ENCODE data around the gene FBN3.

DNA sequence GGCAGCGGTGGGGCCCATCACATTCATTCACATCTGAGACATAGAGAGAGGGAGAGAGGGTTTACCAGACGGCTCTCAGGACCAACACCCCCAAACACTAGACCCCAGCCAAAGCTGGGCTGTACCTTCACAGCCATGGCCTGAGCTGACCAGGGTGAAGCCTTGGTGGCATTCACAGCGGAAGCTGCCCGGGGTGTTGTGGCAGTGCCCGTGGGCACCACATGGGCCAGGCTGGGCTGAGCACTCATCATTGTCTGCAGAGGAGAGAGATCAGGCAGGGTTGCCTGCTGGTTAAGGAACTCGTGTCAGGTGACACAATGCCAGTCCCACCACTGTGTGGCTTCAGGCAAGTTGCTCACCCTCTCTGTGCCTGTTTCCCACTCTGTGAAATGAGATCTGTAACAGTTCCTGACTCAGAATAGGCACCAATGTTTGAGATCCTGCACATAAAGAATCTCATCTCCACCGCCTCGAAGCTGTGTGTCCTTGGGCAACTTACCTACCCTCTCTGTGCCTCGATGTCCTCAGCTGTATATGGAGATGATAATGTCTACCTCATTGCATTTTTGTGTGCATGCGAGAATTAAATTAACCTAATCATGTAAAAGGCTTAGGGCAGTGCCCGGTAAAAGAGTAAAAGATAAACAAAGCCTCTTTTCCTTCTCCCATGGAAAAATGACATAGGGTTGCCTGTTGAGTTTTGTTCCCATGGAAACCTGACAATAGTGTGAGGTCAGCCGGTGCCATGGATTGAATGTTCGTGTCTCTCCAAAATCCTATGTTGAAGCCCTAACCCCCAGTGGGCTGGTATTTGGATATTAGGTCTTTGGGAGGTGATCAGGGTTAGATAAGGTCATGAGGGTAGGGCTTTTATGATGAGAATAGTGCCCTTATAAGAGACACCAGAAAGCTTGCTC lies 74.0 kb downstream of the FBN3 start:
- TF ChIP-seq EZH2phosphoT487 (IDR thresholded peaks at IDR 0.05; ENCODE audit: borderline replicate concordance), result no peak
- TF ChIP-seq, protein P1, sequence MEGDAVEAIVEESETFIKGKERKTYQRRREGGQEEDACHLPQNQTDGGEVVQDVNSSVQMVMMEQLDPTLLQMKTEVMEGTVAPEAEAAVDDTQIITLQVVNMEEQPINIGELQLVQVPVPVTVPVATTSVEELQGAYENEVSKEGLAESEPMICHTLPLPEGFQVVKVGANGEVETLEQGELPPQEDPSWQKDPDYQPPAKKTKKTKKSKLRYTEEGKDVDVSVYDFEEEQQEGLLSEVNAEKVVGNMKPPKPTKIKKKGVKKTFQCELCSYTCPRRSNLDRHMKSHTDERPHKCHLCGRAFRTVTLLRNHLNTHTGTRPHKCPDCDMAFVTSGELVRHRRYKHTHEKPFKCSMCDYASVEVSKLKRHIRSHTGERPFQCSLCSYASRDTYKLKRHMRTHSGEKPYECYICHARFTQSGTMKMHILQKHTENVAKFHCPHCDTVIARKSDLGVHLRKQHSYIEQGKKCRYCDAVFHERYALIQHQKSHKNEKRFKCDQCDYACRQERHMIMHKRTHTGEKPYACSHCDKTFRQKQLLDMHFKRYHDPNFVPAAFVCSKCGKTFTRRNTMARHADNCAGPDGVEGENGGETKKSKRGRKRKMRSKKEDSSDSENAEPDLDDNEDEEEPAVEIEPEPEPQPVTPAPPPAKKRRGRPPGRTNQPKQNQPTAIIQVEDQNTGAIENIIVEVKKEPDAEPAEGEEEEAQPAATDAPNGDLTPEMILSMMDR (conservative IDR thresholded peaks at IDR 0.05; ENCODE audit: low read length), result no peak

All from Loucy (cell line).